CD4-positive, alpha-beta T cell treated with Interleukin-6 for 4 hours (primary cell): ENCODE data around the gene HELZ.
"Not testable (repeated sequence)": the region's sequence is repeated elsewhere in the genome, so short reads cannot be mapped to it uniquely, and the experiment has no call there.

Experiments
- DNase-seq: peaks from one replicate; pipeline ENCODE4 v3.0.0-alpha.2; 2020; ENCODE audit warnings: mixed read lengths

Gene HELZ

GRCh38 chr17:67180275-67180674 is 64.7 kb downstream of the HELZ start:
- DNase-seq: no peak

GRCh38 chr17:67178555-67178954 is 66.4 kb downstream of the HELZ start:
- no peak for DNase-seq

- DNase-seq: no peak
These were observed 67.3 kb downstream of the HELZ start for GRCh38 chr17:67177732-67178131.

GRCh38 chr17:67174190-67174589 is 70.8 kb downstream of the HELZ start:
- no peak for DNase-seq

GRCh38 chr17:67171560-67171959 is 73.4 kb downstream of the HELZ start:
- no peak for DNase-seq

GRCh38 chr17:67168496-67168895 is 76.5 kb downstream of the HELZ start:
- no peak for DNase-seq

GRCh38 chr17:67165201-67165600 is 79.8 kb downstream of the HELZ start:
- no peak for DNase-seq

- no peak for DNase-seq
These were observed 80.7 kb downstream of the HELZ start for GRCh38 chr17:67164302-67164701.

GRCh38 chr17:67162771-67163170 is 82.2 kb downstream of the HELZ start:
- no peak for DNase-seq

- no peak for DNase-seq
These were observed 83.4 kb downstream of the HELZ start for GRCh38 chr17:67161573-67161972.

GRCh38 chr17:67160791-67161190 is 84.2 kb downstream of the HELZ start:
- DNase-seq: no peak

GRCh38 chr17:67157732-67158639 is 87.0 kb downstream of the HELZ start:
- DNase-seq: no peak

GRCh38 chr17:67156269-67157199 is 88.5 kb downstream of the HELZ start:
- DNase-seq: no peak

- no peak for DNase-seq
These were observed 92.2 kb downstream of the HELZ start for GRCh38 chr17:67152824-67153223.

GRCh38 chr17:67151717-67152116 is 93.3 kb downstream of the HELZ start:
- no peak for DNase-seq

- DNase-seq: no peak
These were observed 94.2 kb downstream of the HELZ start for GRCh38 chr17:67150826-67151225.

- no peak for DNase-seq
These were observed 96.6 kb downstream of the HELZ start for GRCh38 chr17:67148352-67148751.

GRCh38 chr17:67145183-67145805 is 99.7 kb downstream of the HELZ start:
- no peak for DNase-seq

GRCh38 chr17:67143318-67143717 is 101.7 kb downstream of the HELZ start:
- DNase-seq: no peak

- DNase-seq: not testable (repeated sequence)
These were observed 103.0 kb downstream of the HELZ start for GRCh38 chr17:67142030-67142429.

- no peak for DNase-seq
These were observed 105.0 kb downstream of the HELZ start for GRCh38 chr17:67139784-67140665.

- no peak for DNase-seq
These were observed 105.7 kb downstream of the HELZ start for GRCh38 chr17:67139289-67139688.
